Stomach (tissue), 4 donors: ENCODE data around the gene AVEN.

Experiments
- EP300 ChIP-seq: sonication (generic); formaldehyde crosslinking; IDR thresholded peaks from one replicate; pipeline ENCODE4 v1.6.1; 2017; ENCODE audit warnings: antibody characterized with exemption
- POLR2A ChIP-seq, 4 donors: fragments of 450-650 bp; IDR thresholded peaks; one replicate each; pipeline ENCODE4 v1.6.1; 2016; ENCODE audit warnings: antibody characterized with exemption in 4 of 4, control low read depth in 2 of 4, mild to moderate bottlenecking in 1 of 4, moderate library complexity in 1 of 4
- POLR2AphosphoS5 ChIP-seq, 3 donors: sonication (generic); formaldehyde crosslinking; IDR thresholded peaks; one replicate each; pipeline ENCODE4 v1.6.1; 2016; ENCODE audit warnings: antibody characterized with exemption in 3 of 3
- TF ChIP-seq, protein P1 (sequence below), 7 experiments: fragments of 450-650 bp in 4 of 7; fragments of 200-600 bp in 3 of 7; sonication (generic) in 3 of 7; IDR thresholded peaks; one replicate each; pipeline ENCODE4 v1.5.1; 2016 to 2019; ENCODE audit warnings: antibody characterized with exemption in 7 of 7, control low read depth in 2 of 7, mild to moderate bottlenecking in 1 of 7

DNA sequence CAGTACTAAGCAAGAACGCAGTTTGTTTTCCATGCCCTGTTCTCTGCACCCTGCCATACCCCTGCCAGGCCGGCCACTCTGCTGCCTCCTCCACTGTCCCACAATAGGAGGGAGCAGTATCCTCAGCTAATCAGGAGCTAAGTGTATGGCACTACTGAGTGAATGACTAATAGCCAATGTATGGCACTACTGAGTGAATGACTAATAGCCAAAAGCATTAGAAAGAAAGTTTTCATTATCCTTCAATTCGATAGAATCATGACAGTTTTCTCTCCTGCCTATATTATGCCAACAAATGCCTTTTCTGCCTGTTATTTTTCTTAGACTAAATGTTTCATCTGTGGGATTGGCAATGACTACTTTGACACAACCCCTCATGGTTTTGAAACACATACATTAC, 178.2 kb downstream of the AVEN start:
- TF ChIP-seq, protein P1, sequence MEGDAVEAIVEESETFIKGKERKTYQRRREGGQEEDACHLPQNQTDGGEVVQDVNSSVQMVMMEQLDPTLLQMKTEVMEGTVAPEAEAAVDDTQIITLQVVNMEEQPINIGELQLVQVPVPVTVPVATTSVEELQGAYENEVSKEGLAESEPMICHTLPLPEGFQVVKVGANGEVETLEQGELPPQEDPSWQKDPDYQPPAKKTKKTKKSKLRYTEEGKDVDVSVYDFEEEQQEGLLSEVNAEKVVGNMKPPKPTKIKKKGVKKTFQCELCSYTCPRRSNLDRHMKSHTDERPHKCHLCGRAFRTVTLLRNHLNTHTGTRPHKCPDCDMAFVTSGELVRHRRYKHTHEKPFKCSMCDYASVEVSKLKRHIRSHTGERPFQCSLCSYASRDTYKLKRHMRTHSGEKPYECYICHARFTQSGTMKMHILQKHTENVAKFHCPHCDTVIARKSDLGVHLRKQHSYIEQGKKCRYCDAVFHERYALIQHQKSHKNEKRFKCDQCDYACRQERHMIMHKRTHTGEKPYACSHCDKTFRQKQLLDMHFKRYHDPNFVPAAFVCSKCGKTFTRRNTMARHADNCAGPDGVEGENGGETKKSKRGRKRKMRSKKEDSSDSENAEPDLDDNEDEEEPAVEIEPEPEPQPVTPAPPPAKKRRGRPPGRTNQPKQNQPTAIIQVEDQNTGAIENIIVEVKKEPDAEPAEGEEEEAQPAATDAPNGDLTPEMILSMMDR (IDR thresholded peaks at IDR 0.05): no peak
- TF ChIP-seq POLR2AphosphoS5 (IDR thresholded peaks at IDR 0.05) (no peak), POLR2A (IDR thresholded peaks at IDR 0.05) (no peak), EP300 (no peak)
